ENCODE measurements around the gene ANO9.
"Not testable (repeated sequence)": the region's sequence is repeated elsewhere in the genome, so short reads cannot be mapped to it uniquely, and the experiment has no call there.

ANO9 gene

GRCh38 chr11:414318-414857 lies 27.4 kb downstream of the ANO9 start:
- H3K23ac ChIP-seq (ENCODE audit: low read length) = no peak overlapping the region
- peak overlapping the region; percentile 12 for H3K4me3 ChIP-seq (ENCODE audit: low read depth, low read length)
- no peak overlapping the region for H2BK12ac ChIP-seq (ENCODE audit: low read length)
- no peak overlapping the region for H3K4me2 ChIP-seq (ENCODE audit: low read length)
- H3K4me1 ChIP-seq (ENCODE audit: control insufficient read depth in 1 of 2, insufficient read depth in 2 of 2, low read length in 2 of 2) = peaks cover 26 to 42% of the 10 kb centered on the region in 2 experiments
- H2BK120ac ChIP-seq (ENCODE audit: insufficient read depth, low read length, poor library complexity) = no peak overlapping the region
- H4K91ac ChIP-seq (ENCODE audit: low read depth, low read length) = no peak overlapping the region
- no peak overlapping the region for H2AFZ ChIP-seq (ENCODE audit: insufficient read depth, low read length, poor library complexity)
- no peak overlapping the region for H3K18ac ChIP-seq (ENCODE audit: low read length)
- no CpG with 5 or more reads among the region's 9 CpGs for WGBS (ENCODE audit: extremely low coverage, insufficient coverage, insufficient read length)
- H3K79me1 ChIP-seq (ENCODE audit: low read length) = peaks cover 20% of the 10 kb centered on the region
- H3K9me3 ChIP-seq (ENCODE audit: insufficient read depth, low read depth, low read length) = peaks cover 6% of the 10 kb centered on the region
- H3K9ac ChIP-seq (ENCODE audit: low read length) = no peak overlapping the region
- DNase-seq = no peak
- no peak overlapping the region for H3K27ac ChIP-seq (ENCODE audit: low read depth, low read length)
- no peak overlapping the region for H4K12ac ChIP-seq (ENCODE audit: low read depth, low read length)
- no peak overlapping the region for H3K14ac ChIP-seq (ENCODE audit: low read length)
- peaks cover 14% of the 10 kb centered on the region for H3K79me2 ChIP-seq (ENCODE audit: control insufficient read depth, insufficient read depth, low read length, poor library complexity)
- H4K8ac ChIP-seq (ENCODE audit: low read depth, low read length) = no peak overlapping the region
- H3K36me3 ChIP-seq (ENCODE audit: control insufficient read depth in 1 of 2, insufficient read depth in 2 of 2, low read length in 2 of 2) = no peaks in the 10 kb centered on the region
- H3K4ac ChIP-seq (ENCODE audit: low read depth, low read length) = no peak overlapping the region
- H2AK5ac ChIP-seq (ENCODE audit: low read length) = no peak overlapping the region
- no peaks in the 10 kb centered on the region for H3K27me3 ChIP-seq (ENCODE audit: insufficient read depth, low read length)
- no peak overlapping the region for H2BK5ac ChIP-seq (ENCODE audit: low read depth, low read length, poor library complexity)

GRCh38 chr11:413120-414081 lies 28.4 kb downstream of the ANO9 start:
- no peak overlapping the region for H3K27ac ChIP-seq (ENCODE audit: low read depth, low read length)
- H4K8ac ChIP-seq (ENCODE audit: low read depth, low read length) = no peak overlapping the region
- H4K91ac ChIP-seq (ENCODE audit: low read depth, low read length) = no peak overlapping the region
- H3K14ac ChIP-seq (ENCODE audit: low read length) = no peak overlapping the region
- H3K4ac ChIP-seq (ENCODE audit: low read depth, low read length) = no peak overlapping the region
- no peak overlapping the region for H2BK120ac ChIP-seq (ENCODE audit: insufficient read depth, low read length, poor library complexity)
- H2AK5ac ChIP-seq (ENCODE audit: low read length) = no peak overlapping the region
- no peak overlapping the region for H3K4me2 ChIP-seq (ENCODE audit: low read length)
- H2BK12ac ChIP-seq (ENCODE audit: low read length) = no peak overlapping the region
- H3K9me3 ChIP-seq (ENCODE audit: insufficient read depth, low read depth, low read length) = peaks cover 6% of the 10 kb centered on the region
- no peak for DNase-seq
- H2BK5ac ChIP-seq (ENCODE audit: low read depth, low read length, poor library complexity) = no peak overlapping the region
- H3K79me1 ChIP-seq (ENCODE audit: low read length) = peaks cover 20% of the 10 kb centered on the region
- no peaks in the 10 kb centered on the region for H3K27me3 ChIP-seq (ENCODE audit: insufficient read depth, low read length)
- H3K79me2 ChIP-seq (ENCODE audit: control insufficient read depth, insufficient read depth, low read length, poor library complexity) = peaks cover 14% of the 10 kb centered on the region
- H3K4me3 ChIP-seq (ENCODE audit: low read depth, low read length) = no peak overlapping the region
- H3K9ac ChIP-seq (ENCODE audit: low read length) = no peak overlapping the region
- no peak overlapping the region for H3K23ac ChIP-seq (ENCODE audit: low read length)
- H2AFZ ChIP-seq (ENCODE audit: insufficient read depth, low read length, poor library complexity) = no peak overlapping the region
- H3K36me3 ChIP-seq (ENCODE audit: control insufficient read depth in 1 of 2, insufficient read depth in 2 of 2, low read length in 2 of 2) = no peaks in the 10 kb centered on the region
- peaks cover 25 to 35% of the 10 kb centered on the region in 2 experiments for H3K4me1 ChIP-seq (ENCODE audit: control insufficient read depth in 1 of 2, insufficient read depth in 2 of 2, low read length in 2 of 2)
- H3K18ac ChIP-seq (ENCODE audit: low read length) = no peak overlapping the region
- H4K12ac ChIP-seq (ENCODE audit: low read depth, low read length) = no peak overlapping the region
- WGBS (ENCODE audit: extremely low coverage, insufficient coverage, insufficient read length) = no CpG with 5 or more reads among the region's 14 CpGs

- no peak for DNase-seq
- Histone ChIP-seq H2BK5ac (ENCODE audit: low read depth, low read length, poor library complexity) (no peak overlapping the region), H3K14ac (ENCODE audit: low read length) (no peak overlapping the region), H3K18ac (ENCODE audit: low read length) (no peak overlapping the region), H3K79me2 (ENCODE audit: control insufficient read depth, insufficient read depth, low read length, poor library complexity) (peaks cover 14% of the 10 kb centered on the region), H3K4me3 (ENCODE audit: low read depth, low read length) (no peak overlapping the region), H3K23ac (ENCODE audit: low read length) (no peak overlapping the region), H4K12ac (ENCODE audit: low read depth, low read length) (no peak overlapping the region), H4K91ac (ENCODE audit: low read depth, low read length) (no peak overlapping the region), H2AFZ (ENCODE audit: insufficient read depth, low read length, poor library complexity) (no peak overlapping the region), H3K4me2 (ENCODE audit: low read length) (no peak overlapping the region), H3K9ac (ENCODE audit: low read length) (no peak overlapping the region), H4K8ac (ENCODE audit: low read depth, low read length) (no peak overlapping the region), H3K27me3 (ENCODE audit: insufficient read depth, low read length) (no peaks in the 10 kb centered on the region), H3K9me3 (ENCODE audit: insufficient read depth, low read depth, low read length) (peaks cover 2% of the 10 kb centered on the region), H3K27ac (ENCODE audit: low read depth, low read length) (no peak overlapping the region), H2BK12ac (ENCODE audit: low read length) (no peak overlapping the region), H3K4ac (ENCODE audit: low read depth, low read length) (no peak overlapping the region), H2AK5ac (ENCODE audit: low read length) (no peak overlapping the region), H3K79me1 (ENCODE audit: low read length) (peaks cover 15% of the 10 kb centered on the region), H3K4me1 (ENCODE audit: control insufficient read depth in 1 of 2, insufficient read depth in 2 of 2, low read length in 2 of 2) (peaks cover 19 to 28% of the 10 kb centered on the region in 2 experiments), H2BK120ac (ENCODE audit: insufficient read depth, low read length, poor library complexity) (no peak overlapping the region), H3K36me3 (ENCODE audit: control insufficient read depth in 1 of 2, insufficient read depth in 2 of 2, low read length in 2 of 2) (no peaks in the 10 kb centered on the region)
- no CpG with 5 or more reads among the region's 15 CpGs for WGBS (ENCODE audit: extremely low coverage, insufficient coverage, insufficient read length)
Observed at GRCh38 chr11:412641-413119, 29.1 kb downstream of the ANO9 start.

- H2BK120ac ChIP-seq (ENCODE audit: insufficient read depth, low read length, poor library complexity); H2AFZ ChIP-seq (ENCODE audit: insufficient read depth, low read length, poor library complexity); H3K14ac ChIP-seq (ENCODE audit: low read length); H4K91ac ChIP-seq (ENCODE audit: low read depth, low read length); H3K9ac ChIP-seq (ENCODE audit: low read length); H3K4me2 ChIP-seq (ENCODE audit: low read length); H3K27me3 ChIP-seq (ENCODE audit: insufficient read depth, low read length); H3K18ac ChIP-seq (ENCODE audit: low read length); H3K27ac ChIP-seq (ENCODE audit: low read depth, low read length); H3K9me3 ChIP-seq (ENCODE audit: insufficient read depth, low read depth, low read length); DNase-seq; H4K8ac ChIP-seq (ENCODE audit: low read depth, low read length); H4K12ac ChIP-seq (ENCODE audit: low read depth, low read length); H2BK5ac ChIP-seq (ENCODE audit: low read depth, low read length, poor library complexity); H3K4me3 ChIP-seq (ENCODE audit: low read depth, low read length); H2BK12ac ChIP-seq (ENCODE audit: low read length); H3K36me3 ChIP-seq (ENCODE audit: control insufficient read depth in 1 of 2, insufficient read depth in 2 of 2, low read length in 2 of 2); H3K23ac ChIP-seq (ENCODE audit: low read length); H2AK5ac ChIP-seq (ENCODE audit: low read length); H3K4ac ChIP-seq (ENCODE audit: low read depth, low read length): not testable (repeated sequence)
- no CpG with 5 or more reads among the region's 11 CpGs for WGBS (ENCODE audit: extremely low coverage, insufficient coverage, insufficient read length)
- Histone ChIP-seq H3K79me2 (ENCODE audit: control insufficient read depth, insufficient read depth, low read length, poor library complexity) (peaks cover 15% of the 10 kb centered on the region), H3K79me1 (ENCODE audit: low read length) (peaks cover 11% of the 10 kb centered on the region), H3K4me1 (ENCODE audit: control insufficient read depth in 1 of 2, insufficient read depth in 2 of 2, low read length in 2 of 2) (peaks cover 22 to 23% of the 10 kb centered on the region in 2 experiments)
Observed at GRCh38 chr11:411520-411919, 30.3 kb downstream of the ANO9 start.
